ENCODE measurements around the gene GPD1.

The GPD1 gene

GRCh38 chr12:50073712-50074111 is 30.1 kb upstream of the GPD1 start:
- H3K4me3 ChIP-seq (replicated peaks in 1 of 2; ENCODE audit: low read depth in 2 of 2, low read length in 2 of 2) = no peak overlapping the region
- no peak for DNase-seq (ENCODE audit: low read depth in 2 of 2)
- TF ChIP-seq, protein P1, sequence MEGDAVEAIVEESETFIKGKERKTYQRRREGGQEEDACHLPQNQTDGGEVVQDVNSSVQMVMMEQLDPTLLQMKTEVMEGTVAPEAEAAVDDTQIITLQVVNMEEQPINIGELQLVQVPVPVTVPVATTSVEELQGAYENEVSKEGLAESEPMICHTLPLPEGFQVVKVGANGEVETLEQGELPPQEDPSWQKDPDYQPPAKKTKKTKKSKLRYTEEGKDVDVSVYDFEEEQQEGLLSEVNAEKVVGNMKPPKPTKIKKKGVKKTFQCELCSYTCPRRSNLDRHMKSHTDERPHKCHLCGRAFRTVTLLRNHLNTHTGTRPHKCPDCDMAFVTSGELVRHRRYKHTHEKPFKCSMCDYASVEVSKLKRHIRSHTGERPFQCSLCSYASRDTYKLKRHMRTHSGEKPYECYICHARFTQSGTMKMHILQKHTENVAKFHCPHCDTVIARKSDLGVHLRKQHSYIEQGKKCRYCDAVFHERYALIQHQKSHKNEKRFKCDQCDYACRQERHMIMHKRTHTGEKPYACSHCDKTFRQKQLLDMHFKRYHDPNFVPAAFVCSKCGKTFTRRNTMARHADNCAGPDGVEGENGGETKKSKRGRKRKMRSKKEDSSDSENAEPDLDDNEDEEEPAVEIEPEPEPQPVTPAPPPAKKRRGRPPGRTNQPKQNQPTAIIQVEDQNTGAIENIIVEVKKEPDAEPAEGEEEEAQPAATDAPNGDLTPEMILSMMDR (IDR thresholded peaks at IDR 0.05; ENCODE audit: low read depth, low read length) = no peak

DNA sequence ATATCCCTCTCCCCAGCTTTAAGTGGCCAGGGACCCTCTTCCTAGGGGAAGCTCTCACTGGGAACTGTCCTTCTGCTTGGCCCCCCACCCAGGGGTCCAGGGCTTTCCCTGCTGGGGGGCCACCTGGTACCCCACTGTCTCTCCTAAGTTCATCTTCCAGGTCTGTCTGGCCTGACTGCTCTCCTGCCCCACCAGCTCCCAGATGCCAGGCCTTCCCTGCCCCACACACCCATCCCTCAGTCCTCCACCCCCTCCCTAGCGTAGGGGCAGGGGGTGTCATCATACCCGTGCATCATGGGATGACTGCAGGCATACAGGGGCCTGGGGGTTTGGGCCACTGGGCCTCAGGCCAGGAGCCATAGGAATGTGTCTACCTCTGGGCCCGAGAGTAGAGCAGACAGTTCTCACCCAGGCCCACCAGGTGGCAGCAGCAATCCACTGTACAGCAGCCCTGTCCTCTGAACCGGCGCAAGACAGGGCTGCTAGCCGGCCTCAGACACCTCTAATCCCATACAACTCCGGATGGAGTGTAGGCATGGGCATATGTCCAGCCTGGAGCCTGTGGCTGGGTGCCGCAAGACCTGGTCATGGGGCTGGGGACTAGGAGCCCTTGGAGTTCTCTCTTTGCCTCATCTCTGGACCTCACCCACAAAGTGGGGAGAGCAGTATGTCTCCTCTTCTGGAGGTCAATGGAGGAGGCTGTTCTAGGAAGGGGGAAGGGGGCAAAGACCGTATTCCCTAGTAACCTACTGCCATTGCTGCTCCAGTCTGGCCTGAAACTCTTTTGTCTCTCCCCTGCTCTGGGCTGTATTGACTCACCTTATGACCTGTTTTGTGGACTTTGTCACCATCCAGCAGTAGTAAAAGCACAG is 28.6 kb upstream of the GPD1 start:
- no peak overlapping the region for H3K4me3 ChIP-seq (replicated peaks in 1 of 2; ENCODE audit: low read depth in 2 of 2, low read length in 2 of 2)
- DNase-seq (ENCODE audit: low read depth in 2 of 2) = peak; percentile 86 to 90

GRCh38 chr12:50075808-50076170 is 28.0 kb upstream of the GPD1 start:
- no peak overlapping the region for H3K4me3 ChIP-seq (replicated peaks in 1 of 2; ENCODE audit: low read depth in 2 of 2, low read length in 2 of 2)
- no peak for DNase-seq (ENCODE audit: low read depth in 2 of 2)
- TF ChIP-seq, protein P1 (IDR thresholded peaks at IDR 0.05; ENCODE audit: low read depth, low read length) = no peak

More for the DNA sequence above, 28.6 kb upstream of the GPD1 start:
- TF ChIP-seq, protein P1 (IDR thresholded peaks at IDR 0.05; ENCODE audit: low read depth, low read length) = peak; percentile 89

GRCh38 chr12:50077099-50077498 is 26.7 kb upstream of the GPD1 start:
- no peak for DNase-seq (ENCODE audit: low read depth in 2 of 2)
- TF ChIP-seq, protein P1 (IDR thresholded peaks at IDR 0.05; ENCODE audit: low read depth, low read length) = no peak
- no peak overlapping the region for H3K4me3 ChIP-seq (replicated peaks in 1 of 2; ENCODE audit: low read depth in 2 of 2, low read length in 2 of 2)

GRCh38 chr12:50078281-50078680 is 25.5 kb upstream of the GPD1 start:
- no peak overlapping the region for H3K4me3 ChIP-seq (replicated peaks in 1 of 2; ENCODE audit: low read depth in 2 of 2, low read length in 2 of 2)
- TF ChIP-seq, protein P1 (IDR thresholded peaks at IDR 0.05; ENCODE audit: low read depth, low read length) = no peak
- DNase-seq (ENCODE audit: low read depth in 2 of 2) = no peak

GRCh38 chr12:50079771-50080170 is 24.0 kb upstream of the GPD1 start:
- TF ChIP-seq, protein P1 (IDR thresholded peaks at IDR 0.05; ENCODE audit: low read depth, low read length) = no peak
- DNase-seq (ENCODE audit: low read depth in 2 of 2) = no peak
- H3K4me3 ChIP-seq (replicated peaks in 1 of 2; ENCODE audit: low read depth in 2 of 2, low read length in 2 of 2) = no peak overlapping the region
